ENCODE data around the gene FGD2. TPM values are rescaled to one million over a fixed set of nuclear protein-coding genes. Genes with fewer than 3 reads are reported as not detected.
A peak's percentile ranks its signal among the peaks of the same experiment; 100 is the strongest.

FGD2 gene
- total RNA-seq, 1 experiment from 2014 or later = 0.44 TPM

DNA sequence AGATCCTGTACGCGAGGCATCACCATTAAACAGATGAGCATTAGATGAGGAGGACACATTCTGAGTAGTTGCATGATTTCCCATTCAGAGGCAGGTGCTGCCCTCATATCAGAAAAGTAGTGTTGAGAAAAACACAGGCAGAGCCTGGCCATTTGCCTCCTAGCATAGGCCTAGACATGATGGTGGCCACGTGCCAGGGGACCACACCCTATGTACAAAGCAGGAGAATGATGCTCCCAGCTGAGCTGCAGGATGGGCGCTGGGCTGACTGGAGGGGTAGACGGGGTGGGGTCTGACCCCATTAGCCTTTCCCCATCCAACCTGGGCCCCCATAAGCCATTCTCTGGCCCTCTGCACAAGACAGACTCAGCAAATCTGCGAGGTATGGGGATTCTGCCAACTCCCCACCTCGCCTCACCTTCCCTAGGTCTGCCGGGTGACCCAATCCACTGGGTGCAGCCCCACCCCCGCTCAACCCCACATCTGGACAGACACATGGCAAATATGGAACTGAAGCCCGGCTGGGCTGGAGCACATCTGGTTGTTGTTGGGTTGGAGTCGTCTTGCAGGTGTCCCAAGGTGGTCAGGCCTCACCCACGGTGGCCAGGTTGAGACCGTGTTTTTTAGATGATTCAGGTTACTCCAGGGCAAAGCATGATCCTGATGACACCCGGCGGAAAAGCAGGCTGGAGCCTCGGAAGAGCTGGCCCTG lies 37.0 kb upstream of the FGD2 start:
- no peaks in the 10 kb centered on the region for H3K9me2 ChIP-seq (replicated peaks; ENCODE audit: low read length)
- no peak for TF ChIP-seq EZH2 (IDR thresholded peaks at IDR 0.05; ENCODE audit: low read length, unreplicated experiment)
- TF ChIP-seq, protein P1, sequence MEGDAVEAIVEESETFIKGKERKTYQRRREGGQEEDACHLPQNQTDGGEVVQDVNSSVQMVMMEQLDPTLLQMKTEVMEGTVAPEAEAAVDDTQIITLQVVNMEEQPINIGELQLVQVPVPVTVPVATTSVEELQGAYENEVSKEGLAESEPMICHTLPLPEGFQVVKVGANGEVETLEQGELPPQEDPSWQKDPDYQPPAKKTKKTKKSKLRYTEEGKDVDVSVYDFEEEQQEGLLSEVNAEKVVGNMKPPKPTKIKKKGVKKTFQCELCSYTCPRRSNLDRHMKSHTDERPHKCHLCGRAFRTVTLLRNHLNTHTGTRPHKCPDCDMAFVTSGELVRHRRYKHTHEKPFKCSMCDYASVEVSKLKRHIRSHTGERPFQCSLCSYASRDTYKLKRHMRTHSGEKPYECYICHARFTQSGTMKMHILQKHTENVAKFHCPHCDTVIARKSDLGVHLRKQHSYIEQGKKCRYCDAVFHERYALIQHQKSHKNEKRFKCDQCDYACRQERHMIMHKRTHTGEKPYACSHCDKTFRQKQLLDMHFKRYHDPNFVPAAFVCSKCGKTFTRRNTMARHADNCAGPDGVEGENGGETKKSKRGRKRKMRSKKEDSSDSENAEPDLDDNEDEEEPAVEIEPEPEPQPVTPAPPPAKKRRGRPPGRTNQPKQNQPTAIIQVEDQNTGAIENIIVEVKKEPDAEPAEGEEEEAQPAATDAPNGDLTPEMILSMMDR (conservative IDR thresholded peaks at IDR 0.05; ENCODE audit: low read depth, low read length) = no peak
- no peak for TF ChIP-seq EZH2phosphoT487 (IDR thresholded peaks at IDR 0.05; ENCODE audit: borderline replicate concordance, low read length)
- CTCF ChIA-PET = no interaction called here
- H3K4me3 ChIP-seq (ENCODE audit: low read length) = no peak overlapping the region
- H3K27ac ChIP-seq (ENCODE audit: low read length) = no peak overlapping the region
- peaks cover 60% of the 10 kb centered on the region for H3K36me3 ChIP-seq (ENCODE audit: low read depth, low read length)
- no peak overlapping the region for H3K4me2 ChIP-seq (ENCODE audit: low read length)
- H3K9ac ChIP-seq (ENCODE audit: low read length) = no peak overlapping the region
- DNase-seq = no peak
- intact Hi-C loops (cut with micrococcal nuclease) = no loop called here
- no peaks in the 10 kb centered on the region for H3K79me2 ChIP-seq (ENCODE audit: low read length)
- BruUV-seq (replicated peaks) = TSS peak; percentile 77
- no peaks in the 10 kb centered on the region for H4K20me1 ChIP-seq (ENCODE audit: low read length)
- no peak for ATAC-seq
- POLR2A ChIA-PET (ENCODE audit: unreplicated experiment) = no interaction called here
- no peaks in the 10 kb centered on the region for H3K9me3 ChIP-seq (ENCODE audit: low read length)
- H3F3A ChIP-seq (ENCODE audit: low read length, unreplicated experiment) = no peaks in the 10 kb centered on the region
- H2AFZ ChIP-seq (ENCODE audit: low read length) = no peak overlapping the region
- no peaks in the 10 kb centered on the region for H3K4me1 ChIP-seq (ENCODE audit: insufficient read depth, low read length)
- no peaks in the 10 kb centered on the region for H3K27me3 ChIP-seq (ENCODE audit: low read length)

DNA sequence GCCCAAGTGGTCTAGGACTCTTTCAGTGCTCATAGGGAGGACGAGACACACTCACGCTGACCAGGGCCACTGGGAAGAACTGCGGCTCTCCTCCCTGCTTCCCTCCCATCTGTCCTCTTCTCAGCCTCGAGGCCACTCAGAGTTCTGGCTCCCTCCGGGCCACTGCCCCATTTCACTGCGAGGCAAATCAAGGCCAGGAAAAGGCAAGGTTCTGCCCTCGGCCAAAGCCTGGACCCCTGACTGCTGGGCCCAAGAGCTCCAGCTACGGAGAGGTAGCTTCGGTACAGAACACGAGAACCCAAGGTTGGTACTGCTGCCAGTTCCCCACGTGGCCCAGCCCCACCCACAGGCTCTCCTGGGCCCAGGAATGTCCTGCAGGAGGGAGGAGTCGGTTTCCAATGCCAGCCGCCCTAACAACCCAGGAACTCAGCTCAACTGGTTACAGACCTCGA lies 36.2 kb upstream of the FGD2 start:
- Histone ChIP-seq H2AFZ (ENCODE audit: low read length) (no peak overlapping the region), H3K9me2 (replicated peaks; ENCODE audit: low read length) (no peaks in the 10 kb centered on the region), H3K9ac (ENCODE audit: low read length) (no peak overlapping the region), H3F3A (ENCODE audit: low read length, unreplicated experiment) (no peaks in the 10 kb centered on the region), H3K4me1 (ENCODE audit: insufficient read depth, low read length) (no peaks in the 10 kb centered on the region), H3K4me2 (ENCODE audit: low read length) (no peak overlapping the region), H3K36me3 (ENCODE audit: low read depth, low read length) (peaks cover 67% of the 10 kb centered on the region), H3K4me3 (ENCODE audit: low read length) (no peak overlapping the region), H4K20me1 (ENCODE audit: low read length) (no peaks in the 10 kb centered on the region), H3K27ac (ENCODE audit: low read length) (no peak overlapping the region), H3K27me3 (ENCODE audit: low read length) (no peaks in the 10 kb centered on the region), H3K9me3 (ENCODE audit: low read length) (no peaks in the 10 kb centered on the region), H3K79me2 (ENCODE audit: low read length) (no peaks in the 10 kb centered on the region)
- intact Hi-C loops (cut with micrococcal nuclease) = no loop called here
- no peak for ATAC-seq
- DNase-seq = no peak
- ChIA-PET CTCF (no interaction called here), POLR2A (ENCODE audit: unreplicated experiment) (no interaction called here)
- TF ChIP-seq EZH2phosphoT487 (IDR thresholded peaks at IDR 0.05; ENCODE audit: borderline replicate concordance, low read length) (no peak), EZH2 (IDR thresholded peaks at IDR 0.05; ENCODE audit: low read length, unreplicated experiment) (no peak)
- TF ChIP-seq, protein P1 (conservative IDR thresholded peaks at IDR 0.05; ENCODE audit: low read depth, low read length) = no peak
- BruUV-seq (replicated peaks) = no TSS peak
